HFFc6 (cell line): ENCODE results near the gene EHD3. TPM values are rescaled to one million over a fixed set of nuclear protein-coding genes. Genes with fewer than 3 reads are reported as not detected.

Experiments
- DNase-seq: peaks from one replicate; pipeline ENCODE4 v3.0.0-alpha.2; 2018
- H3K27ac Mint-ChIP-seq: 2 replicates; pipeline ENCODE4 v1.8.0; 2020; ENCODE audit warnings: mild to moderate bottlenecking, mixed read lengths
- H3K27me3 Mint-ChIP-seq: 2 replicates; pipeline ENCODE4 v1.8.0; 2021; ENCODE audit warnings: mild to moderate bottlenecking, moderate library complexity, mixed read lengths; ENCODE audit not compliant: insufficient read depth
- H3K36me3 Mint-ChIP-seq: 2 replicates; pipeline ENCODE4 v1.8.0; 2021; ENCODE audit warnings: low read depth, mixed read lengths
- H3K4me1 Mint-ChIP-seq: 2 replicates; pipeline ENCODE4 v1.8.0; 2020; ENCODE audit warnings: low read depth, mixed read lengths
- H3K4me3 Mint-ChIP-seq: 2 replicates; pipeline ENCODE4 v1.8.0; 2020; ENCODE audit warnings: mild to moderate bottlenecking, moderate library complexity, mixed read lengths
- H3K9me3 Mint-ChIP-seq: 2 replicates; pipeline ENCODE4 v1.8.0; 2020; ENCODE audit warnings: mild to moderate bottlenecking, mixed read lengths
- CTCF ChIP-seq: fragments of 200-600 bp; sonication (generic); IDR thresholded peaks from 2 replicates; pipeline ENCODE4 v1.5.0; 2021; ENCODE audit warnings: antibody characterized with exemption, mild to moderate bottlenecking
- total RNA-seq, 6 experiments: library from RNA; stranded (reverse); fragmentation: NEBNext Ultra II Directional; extraction: Animal tissue kit (Norgen Biotek cat#: 25700); gene quantifications; 2 replicates in 1 of 6; 3 replicates in 5 of 6; pipeline ENCODE4 v1.2.3, GENCODE V29; 2021

The EHD3 gene
- total RNA-seq, 6 experiments from 2014 or later: 49.6 to 70.6 (median 62.0) TPM

- Mint-ChIP-seq H3K27ac (peak overlapping the region; percentile 83), H3K36me3 (no peaks in the 10 kb centered on the region), H3K9me3 (no peaks in the 10 kb centered on the region), H3K4me1 (peaks cover 58% of the 10 kb centered on the region), H3K4me3 (peak overlapping the region; percentile 62), H3K27me3 (no peaks in the 10 kb centered on the region)
- peak; percentile 32 for DNase-seq
- TF ChIP-seq CTCF: no peak
These were observed 53.7 kb downstream of the EHD3 start for GRCh38 chr2:31287654-31288053.

- H3K27ac Mint-ChIP-seq: no peak overlapping the region
These were observed 60.2 kb downstream of the EHD3 start for GRCh38 chr2:31294196-31294595.

GRCh38 chr2:31296641-31297287 is 62.8 kb downstream of the EHD3 start:
- Mint-ChIP-seq H3K27ac (peak overlapping the region; percentile 95), H3K4me3 (peak overlapping the region; percentile 48), H3K4me1 (peaks cover 74% of the 10 kb centered on the region), H3K36me3 (no peaks in the 10 kb centered on the region), H3K27me3 (no peaks in the 10 kb centered on the region; the same call in none of the 2 replicates), H3K9me3 (no peaks in the 10 kb centered on the region)
- peak; percentile 12; the same call in 1 of the 2 replicates for TF ChIP-seq CTCF
- DNase-seq: peak; percentile 60

More at GRCh38 chr2:31294196-31294595, 60.2 kb downstream of the EHD3 start:
- no peaks in the 10 kb centered on the region; the same call in none of the 2 replicates for H3K27me3 Mint-ChIP-seq
- peak; percentile 12 for DNase-seq
- no peaks in the 10 kb centered on the region for H3K9me3 Mint-ChIP-seq
- H3K36me3 Mint-ChIP-seq: no peaks in the 10 kb centered on the region
- peaks cover 63% of the 10 kb centered on the region for H3K4me1 Mint-ChIP-seq
- no peak overlapping the region for H3K4me3 Mint-ChIP-seq
- TF ChIP-seq CTCF: no peak

GRCh38 chr2:31297751-31298150 is 63.8 kb downstream of the EHD3 start:
- peak overlapping the region; percentile 68 for H3K4me3 Mint-ChIP-seq
- DNase-seq: peak; percentile 90
- no peaks in the 10 kb centered on the region for H3K36me3 Mint-ChIP-seq
- no peaks in the 10 kb centered on the region; the same call in none of the 2 replicates for H3K27me3 Mint-ChIP-seq
- H3K9me3 Mint-ChIP-seq: no peaks in the 10 kb centered on the region
- peaks cover 74% of the 10 kb centered on the region for H3K4me1 Mint-ChIP-seq
- no peak for TF ChIP-seq CTCF
- H3K27ac Mint-ChIP-seq: peak overlapping the region; percentile 95

- Mint-ChIP-seq H3K4me3 (no peak overlapping the region), H3K27me3 (peaks cover 2% of the 10 kb centered on the region), H3K4me1 (peaks cover 62% of the 10 kb centered on the region), H3K36me3 (no peaks in the 10 kb centered on the region), H3K9me3 (no peaks in the 10 kb centered on the region), H3K27ac (no peak overlapping the region)
- DNase-seq: no peak
- TF ChIP-seq CTCF: no peak
These were observed 65.6 kb downstream of the EHD3 start for GRCh38 chr2:31299547-31299946.
